GM21723 (cell line): Measurements from ENCODE around the gene AMHR2.
A peak's percentile ranks its signal among the peaks of the same experiment; 100 is the strongest.

Source experiments
- ATAC-seq: cut with Tn5 transposase; IDR thresholded peaks from one replicate; pipeline ENCODE4 v1.9.1; 2021; ENCODE audit warnings: mild to moderate bottlenecking, moderate library complexity; ENCODE audit not compliant: unreplicated experiment

The AMHR2 gene

GRCh38 chr12:53452159-53453077 lies 28.8 kb downstream of the AMHR2 start:
- peak; percentile 23 for ATAC-seq

DNA sequence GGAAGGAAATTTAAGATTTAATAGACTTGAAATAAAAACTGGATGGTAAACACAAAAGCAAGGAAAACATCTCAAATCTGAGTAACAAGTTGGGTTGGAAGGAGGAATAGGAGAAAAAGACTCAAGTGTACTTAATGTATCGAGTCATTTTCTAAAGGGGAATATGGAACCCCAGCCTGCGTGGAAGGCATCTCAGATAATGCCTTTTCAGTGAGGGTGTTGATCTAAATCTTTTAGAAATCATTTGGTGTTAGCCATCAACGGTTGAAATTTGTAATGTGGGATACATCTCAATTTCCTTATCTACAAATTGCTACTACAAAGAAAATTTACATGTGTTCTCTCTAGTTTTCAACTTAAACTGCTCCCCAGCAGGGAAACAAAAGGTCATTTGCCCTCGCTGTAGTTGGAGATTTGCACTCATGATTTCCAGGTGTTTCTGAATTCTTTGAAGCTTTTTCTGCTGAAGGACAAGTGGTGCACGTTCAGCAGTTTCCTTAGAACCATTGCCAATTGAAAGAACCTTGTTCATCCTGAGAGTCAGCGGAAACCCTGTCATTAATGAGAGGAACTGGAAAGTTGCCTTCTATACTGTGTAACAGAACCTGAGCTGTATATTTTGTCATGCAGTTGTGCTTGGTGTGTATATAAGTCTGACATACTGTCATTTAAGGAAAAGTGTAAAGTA lies 30.4 kb downstream of the AMHR2 start:
- no peak for ATAC-seq

DNA sequence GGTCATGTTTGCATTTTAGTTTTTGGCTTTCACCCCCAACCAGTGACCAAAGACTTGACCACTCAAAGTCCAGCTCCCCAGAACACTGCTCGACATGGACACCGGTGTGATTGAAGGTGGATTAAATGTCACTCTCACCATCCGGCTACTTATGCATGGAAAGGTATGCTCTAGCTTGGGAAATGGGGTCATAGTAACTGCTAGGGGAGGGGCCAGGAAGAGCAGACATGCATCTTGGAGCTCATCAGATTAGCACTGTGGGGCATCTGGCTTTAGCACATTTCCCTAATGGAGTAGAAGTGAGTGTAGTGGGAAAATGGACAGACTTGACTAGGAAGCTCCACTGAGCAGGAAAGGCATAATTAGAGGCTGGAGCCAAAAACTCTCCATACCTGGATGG lies 31.1 kb downstream of the AMHR2 start:
- no peak for ATAC-seq

DNA sequence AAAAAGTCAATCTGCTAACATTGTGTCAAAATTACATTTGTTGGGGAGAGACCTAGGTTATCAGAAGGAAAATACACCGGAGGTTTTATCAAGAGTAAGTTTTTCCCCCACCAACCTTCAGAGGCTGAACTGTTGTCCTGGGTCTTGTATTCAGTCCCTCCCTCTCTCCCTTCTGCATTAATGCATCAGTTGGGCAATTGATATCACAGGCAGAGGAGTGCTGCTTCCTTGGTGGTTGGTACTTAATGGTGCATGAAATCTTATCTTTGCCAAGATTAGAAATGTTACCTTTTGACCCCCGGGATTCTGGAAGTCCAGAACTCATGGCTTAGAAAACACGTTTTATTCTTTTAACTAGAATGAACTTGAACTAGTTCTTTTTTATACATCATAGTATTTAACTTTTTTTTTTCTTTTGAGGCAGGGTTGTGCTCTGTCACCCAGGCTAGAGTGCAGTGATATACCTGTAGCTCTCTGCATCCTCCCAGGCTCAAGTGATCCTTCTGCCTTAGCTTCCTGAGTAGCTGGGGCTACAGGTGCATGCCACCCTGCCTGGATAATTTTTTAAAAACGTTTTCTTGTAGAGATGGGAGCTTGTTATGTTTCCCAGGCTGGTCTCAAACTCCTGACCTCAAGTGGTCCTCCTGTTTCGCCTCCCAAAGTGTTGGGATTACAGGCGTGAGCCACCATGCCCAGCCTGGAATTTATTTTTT lies 33.2 kb downstream of the AMHR2 start:
- ATAC-seq: no peak

GRCh38 chr12:53459097-53459496 lies 35.4 kb downstream of the AMHR2 start:
- ATAC-seq: no peak

- ATAC-seq: no peak
Observed at GRCh38 chr12:53461059-53461458, 37.4 kb downstream of the AMHR2 start.

- ATAC-seq: no peak
Observed at GRCh38 chr12:53461591-53461990, 37.9 kb downstream of the AMHR2 start.

DNA sequence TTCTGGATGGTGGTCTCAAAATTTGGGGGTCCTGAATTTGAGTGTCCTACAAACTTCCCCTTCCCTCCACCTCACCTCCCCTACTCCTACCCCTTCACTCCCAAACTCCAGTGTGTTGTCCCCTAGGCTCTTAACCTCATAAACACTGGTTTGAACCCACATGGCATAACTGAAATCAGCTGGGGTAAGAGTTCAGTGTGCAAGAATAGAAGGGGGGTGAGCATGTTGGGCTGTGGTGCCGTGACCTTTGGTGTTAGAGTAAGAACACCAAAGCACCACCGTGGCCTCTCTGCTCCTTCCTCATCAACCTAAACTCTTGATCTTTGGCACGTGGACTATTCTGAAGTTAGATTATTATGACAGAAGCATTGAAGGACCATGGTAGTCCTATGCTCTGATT lies 39.3 kb downstream of the AMHR2 start:
- ATAC-seq: no peak

GRCh38 chr12:53463802-53464560 lies 40.3 kb downstream of the AMHR2 start:
- ATAC-seq: no peak

- ATAC-seq: no peak
Observed at GRCh38 chr12:53464685-53465418, 41.2 kb downstream of the AMHR2 start.

- no peak for ATAC-seq
Observed at GRCh38 chr12:53465679-53466078, 42.0 kb downstream of the AMHR2 start.

GRCh38 chr12:53466640-53467039 lies 43.0 kb downstream of the AMHR2 start:
- ATAC-seq: no peak

DNA sequence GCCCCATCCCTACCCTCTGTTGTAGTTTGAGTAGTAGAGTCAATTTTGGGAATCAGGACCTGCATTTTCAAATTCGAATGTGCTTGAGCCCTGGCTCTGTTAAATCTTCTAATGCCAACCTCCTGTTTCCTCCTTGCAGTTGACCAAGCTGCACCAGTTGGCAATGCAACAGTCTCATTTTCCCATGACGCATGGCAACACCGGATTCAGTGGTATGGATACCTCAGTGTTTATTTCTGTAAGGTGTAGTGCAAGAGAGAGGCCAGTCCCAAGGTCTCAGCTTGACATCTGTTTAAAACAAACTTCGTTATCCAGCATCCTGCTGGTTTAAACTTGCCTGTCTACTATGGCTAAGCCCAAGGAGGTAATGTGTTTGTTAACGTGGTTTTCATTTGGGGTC lies 43.4 kb downstream of the AMHR2 start:
- ATAC-seq: no peak

DNA sequence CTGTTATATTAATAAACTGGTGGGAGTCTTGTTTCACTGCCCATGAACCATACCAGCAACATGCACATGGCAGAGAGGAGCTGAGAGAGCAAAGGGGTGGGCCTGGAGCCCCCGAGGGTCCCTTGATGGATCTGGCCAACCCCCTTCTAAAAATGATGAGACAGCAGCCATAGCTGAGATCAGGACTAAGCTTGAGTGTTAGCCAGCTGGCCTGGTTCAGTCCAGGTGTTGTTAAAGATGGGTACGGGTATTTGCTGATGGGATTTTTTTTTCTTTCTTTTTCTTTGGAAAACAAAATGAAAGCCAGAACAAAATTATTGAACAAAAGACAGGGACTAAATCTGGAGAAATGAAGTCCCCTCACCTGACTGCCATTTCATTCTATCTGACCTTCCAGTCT lies 44.2 kb downstream of the AMHR2 start:
- ATAC-seq: no peak

- ATAC-seq: no peak
Observed at GRCh38 chr12:53468282-53468681, 44.6 kb downstream of the AMHR2 start.

DNA sequence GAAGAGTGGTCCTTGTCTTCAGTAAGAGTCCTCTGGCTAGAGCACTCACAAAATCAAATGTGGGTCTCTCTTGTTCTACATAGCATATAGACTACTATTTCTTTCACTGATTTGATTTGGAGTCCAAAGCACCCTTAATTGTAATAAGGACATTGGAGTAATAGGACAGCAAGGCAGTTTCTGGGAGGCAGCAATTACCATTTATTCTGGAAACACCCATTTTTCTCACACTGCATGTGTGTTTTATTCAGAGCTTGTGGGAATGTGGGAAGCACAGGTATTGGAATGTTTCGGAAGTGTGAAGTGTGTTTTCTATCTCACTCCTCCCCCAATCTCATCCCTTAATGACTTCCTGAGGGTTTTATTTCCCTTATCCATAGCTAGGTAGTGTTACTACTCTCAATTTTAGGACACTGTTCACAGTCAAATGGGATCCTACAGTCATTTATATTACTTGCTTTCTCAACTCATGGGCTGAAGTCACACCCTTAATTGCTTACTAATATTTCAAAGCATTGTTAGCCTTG lies 48.5 kb downstream of the AMHR2 start:
- no peak for ATAC-seq

- no peak for ATAC-seq
Observed at GRCh38 chr12:53474077-53474476, 50.4 kb downstream of the AMHR2 start.

GRCh38 chr12:53474819-53475218 lies 51.2 kb downstream of the AMHR2 start:
- no peak for ATAC-seq

GRCh38 chr12:53476769-53477209 lies 53.1 kb downstream of the AMHR2 start:
- no peak for ATAC-seq

DNA sequence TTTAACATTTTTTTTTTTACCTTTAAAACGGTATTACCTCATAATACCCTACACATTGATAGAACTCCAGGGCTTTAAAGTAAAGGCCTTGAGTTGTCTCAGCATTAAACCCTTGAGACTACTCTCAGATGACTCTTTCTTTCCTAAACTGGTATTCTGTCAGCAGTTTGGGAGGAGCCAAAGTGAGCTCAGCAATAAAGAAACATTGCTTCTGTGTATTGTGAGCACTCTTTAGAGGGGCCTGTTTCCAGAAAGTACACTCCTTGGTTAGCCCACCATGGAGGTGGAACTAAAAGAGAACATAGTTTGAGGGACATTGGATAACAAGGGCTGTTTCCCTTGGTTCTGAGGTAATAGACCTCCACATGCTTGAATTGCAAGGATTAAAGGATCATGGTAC lies 55.2 kb downstream of the AMHR2 start:
- no peak for ATAC-seq
